K562 (cell line): ENCODE results near the gene HOXA1. TPM values are rescaled to one million over a fixed set of nuclear protein-coding genes. Genes with fewer than 3 reads are reported as not detected.

Experiments used
- ATAC-seq: fragments of 200-7000 bp; cut with Tn5 transposase; 3 replicates; pipeline ENCODE4 v1.9.1; 2020; ENCODE audit warnings: moderate library complexity
- BruUV-seq: library from RNA; stranded (reverse); fragments of 400-500 nt; replicated peaks from 2 replicates; lab custom pipeline; 2021; lab: Mats Ljungman, UMichigan
- CTCF ChIA-PET: fragments of 300-600 bp; formaldehyde crosslinking; extraction: SDS; loops from one replicate; lab custom pipeline; 2021; ENCODE audit warnings: low intra/inter-chr PET ratio; lab: Yijun Ruan, JAX
- POLR2A ChIA-PET: fragments of 300-600, 350-650 bp; sonication (Branson Sonifier 250); formaldehyde crosslinking; extraction: SDS; loops from one replicate; lab custom pipeline; 2021; ENCODE audit warnings: antibody characterized with exemption, inconsistent platforms; lab: Yijun Ruan, JAX
- DNase-seq, 4 experiments: peaks; one replicate each; pipeline versions ENCODE4 v3.0.0 to v3.0.0-alpha.2; 2011 to 2018; ENCODE audit warnings: low spot score in 3 of 4, mixed read lengths in 3 of 4; ENCODE audit errors: extremely low read depth in 1 of 4
- FAIRE-seq: peaks from 2 replicates; lab custom pipeline; 2011; peaks lifted over from hg19 to GRCh38; lab: Jason Lieb, UNC
- H2AFZ ChIP-seq: 2 replicates; pipeline ENCODE4 v1.6.0; 2011; ENCODE audit warnings: low read depth, low read length, control low read depth, inconsistent platforms
- H3K27ac ChIP-seq: fragments of 200-600 bp; 3 replicates; pipeline ENCODE4 v1.8.0; 2011; ENCODE audit warnings: low read depth, mild to moderate bottlenecking, control low read depth, inconsistent platforms, low read length, moderate library complexity, mixed read lengths; ENCODE audit errors: extremely low read depth
- H3K27me3 ChIP-seq, 2 experiments: fragments of 300-600 bp in 1 of 2; 2 replicates in 1 of 2; 3 replicates in 1 of 2; pipeline versions ENCODE4 v1.6.0 to v1.8.0; 2011; ENCODE audit warnings: inconsistent platforms in 2 of 2, low read length in 2 of 2, mild to moderate bottlenecking in 1 of 2, mixed read lengths in 1 of 2, moderate library complexity in 1 of 2; ENCODE audit not compliant: control insufficient read depth in 2 of 2, insufficient read depth in 2 of 2
- H3K36me3 ChIP-seq: fragments of 300-600 bp; 3 replicates; pipeline ENCODE4 v1.8.0; 2011; ENCODE audit warnings: mild to moderate bottlenecking, low read length, inconsistent platforms; ENCODE audit not compliant: control insufficient read depth, insufficient read depth
- H3K4me1 ChIP-seq, 2 experiments: fragments of 200-600 bp in 1 of 2; replicated peaks in 1 of 2; 2 replicates in 1 of 2; 3 replicates in 1 of 2; pipeline versions ENCODE4 v1.5.1 to v1.8.0; 2011; ENCODE audit warnings: inconsistent platforms in 2 of 2, low read length in 2 of 2, mild to moderate bottlenecking in 1 of 2, mixed read lengths in 1 of 2, moderate library complexity in 1 of 2; ENCODE audit not compliant: control insufficient read depth in 2 of 2, insufficient read depth in 2 of 2
- H3K4me2 ChIP-seq: 2 replicates; pipeline ENCODE4 v1.6.1; 2011; ENCODE audit warnings: low read length, control low read depth, inconsistent platforms, mixed read lengths; ENCODE audit not compliant: insufficient read depth
- H3K4me3 ChIP-seq: fragments of 200-600 bp; sonication (generic), shearing (Covaris generic); 2 replicates; pipeline ENCODE4 v1.5.1; 2016; ENCODE audit warnings: control low read depth, inconsistent platforms
- H3K79me2 ChIP-seq: fragments of 200-600 bp; 3 replicates; pipeline ENCODE4 v1.8.0; 2011; ENCODE audit warnings: low read length, inconsistent platforms; ENCODE audit not compliant: control insufficient read depth, insufficient read depth
- H3K9ac ChIP-seq, 2 experiments: 2 replicates each; pipeline versions ENCODE4 v1.6.0 to v1.6.1; 2011; ENCODE audit warnings: low read depth in 2 of 2, low read length in 2 of 2, control low read depth in 1 of 2, inconsistent platforms in 1 of 2, mild to moderate bottlenecking in 1 of 2, mixed read lengths in 1 of 2; ENCODE audit not compliant: insufficient read depth in 1 of 2
- H3K9me1 ChIP-seq: one replicate; pipeline ENCODE4 v1.6.0; 2011; ENCODE audit warnings: inconsistent platforms, mild to moderate bottlenecking, low read length, moderate library complexity; ENCODE audit not compliant: control insufficient read depth, insufficient read depth
- H3K9me3 ChIP-seq: replicated peaks from 2 replicates; pipeline ENCODE4 v1.5.1; 2011; ENCODE audit warnings: low read depth, low read length, inconsistent platforms; ENCODE audit not compliant: control insufficient read depth, insufficient read depth
- H4K20me1 ChIP-seq: replicated peaks from 2 replicates; pipeline ENCODE4 v1.6.1; 2011; ENCODE audit warnings: low read length, inconsistent platforms, mixed read lengths; ENCODE audit not compliant: control insufficient read depth, insufficient read depth
- E2F3 ChIP-seq: fragments of 250-450 bp; sonication (Bioruptor Pico); IDR thresholded peaks from 2 replicates; pipeline ENCODE4 v1.4.0; 2020; ENCODE audit warnings: mild to moderate bottlenecking
- NEUROD1 ChIP-seq: fragments of 150-350 bp; IDR thresholded peaks from 2 replicates; pipeline ENCODE4 v1.6.1; 2014; ENCODE audit warnings: borderline replicate concordance, low read length, low read depth; ENCODE audit not compliant: partially characterized antibody
- PHF8 ChIP-seq: fragments of 200-600 bp; sonication (generic); IDR thresholded peaks from 2 replicates; pipeline ENCODE4 v1.6.1; 2012; ENCODE audit warnings: mixed run types, mild to moderate bottlenecking, inconsistent platforms, low read length, moderate library complexity, borderline replicate concordance
- SMARCE1 ChIP-seq: fragments of 450-650 bp; IDR thresholded peaks from 2 replicates; pipeline ENCODE4 v1.7.1; 2016; ENCODE audit warnings: mild to moderate bottlenecking
- ZNF143 ChIP-seq: sonication (generic); formaldehyde crosslinking; IDR thresholded peaks from 2 replicates; pipeline ENCODE4 v1.9.0; 2022; ENCODE audit warnings: mild to moderate bottlenecking, missing genetic modification reagents
- ZNF277 ChIP-seq: fragments of 250-450 bp; sonication (Bioruptor Pico); IDR thresholded peaks from 2 replicates; pipeline ENCODE4 v1.8.0; 2022; ENCODE audit warnings: inconsistent platforms, mild to moderate bottlenecking, moderate library complexity, borderline replicate concordance
- WGBS: fragments of 100-300 bp; shearing (Covaris generic); methylation state at CpG from one replicate; pipeline ENCODE4 v1.1.6; 2016; ENCODE audit warnings: low coverage, mixed read lengths; ENCODE audit not compliant: insufficient coverage; ENCODE audit errors: missing lambda C conversion rate; 5-methylcytosine and 5-hydroxymethylcytosine counted together
- in situ Hi-C: fragments of 300-500 bp; cut with MboI; formaldehyde crosslinking; loops from 4 replicates; pipeline ENCODE4 v1.15.0; 2018; ENCODE audit warnings: inconsistent platforms, mixed read lengths
- intact Hi-C: fragments of 100-400 bp; cut with micrococcal nuclease; formaldehyde crosslinking; loops from 2 replicates; pipeline ENCODE4 v1.14.2; 2022
- polyA plus RNA-seq, 8 experiments: library from polyadenylated mRNA; depleted of rRNA in 4 of 8; stranded (reverse) in 5 of 8; unstranded in 3 of 8; fragments of >200 nt; fragmentation: Nextera tagmentation in 2 of 8; fragmentation: Illumina TruSeq in 1 of 8; extraction: Ambion mirVana in 2 of 8; extraction: Trizol in 1 of 8; gene quantifications; 2 replicates each; pipeline versions ENCODE4 v1.2.1 to v1.2.3, GENCODE V29; 2011 to 2014; ENCODE audit warnings: inconsistent platforms in 1 of 8, missing spikeins in 1 of 8
- total RNA-seq, 7 experiments: library from RNA; depleted of rRNA in 6 of 7; stranded (reverse); fragments of >200 nt in 6 of 7; fragmentation: Illumina TruSeq in 2 of 7; extraction: Trizol in 2 of 7; gene quantifications; 2 replicates each; pipeline versions ENCODE4 v1.2.1 to v1.2.3, GENCODE V29; 2011 to 2021; ENCODE audit warnings: low replicate concordance in 1 of 7

HOXA1 gene
- total and polyA plus RNA-seq, 9 of the 15 experiments (the other 6 are each of a cell fraction or from before 2014, with no cell fraction given): 0.03 to 0.63 (median 0.09) TPM; not detected in 4

GRCh38 chr7:27123477-27124053 lies 27.8 kb upstream of the HOXA1 start:
- FAIRE-seq (no peak), ATAC-seq (no peak), DNase-seq (no peak)
- no TSS peak for BruUV-seq
- Histone ChIP-seq H3K36me3 (no peaks in the 10 kb centered on the region), H3K9me3 (no peaks in the 10 kb centered on the region), H3K79me2 (no peaks in the 10 kb centered on the region), H3K4me1 (no peaks in the 10 kb centered on the region), H3K9ac (no peak overlapping the region), H3K4me2 (no peak overlapping the region), H3K9me1 (no peaks in the 10 kb centered on the region), H3K27me3 (peaks cover 28 to 57% of the 10 kb centered on the region in 2 experiments; a peak in 4 of 5 replicates), H2AFZ (no peak overlapping the region), H3K4me3 (no peak overlapping the region), H3K27ac (no peak overlapping the region), H4K20me1 (no peaks in the 10 kb centered on the region; the same call in none of the 2 replicates)
- in situ Hi-C loops (no loop called here), intact Hi-C loops (no loop called here)
- ChIA-PET CTCF (no interaction called here), POLR2A (no interaction called here)
- TF ChIP-seq PHF8 (no peak), ZNF277 (no peak), SMARCE1 (no peak), ZNF143 (no peak), NEUROD1 (no peak), E2F3 (CRISPR knock-in tag) (no peak)
- WGBS: 15% methylated on average over 20 of the region's 26 CpGs
